ENCODE results near the gene ABCB1.
"Not testable (repeated sequence)": the region's sequence is repeated elsewhere in the genome, so short reads cannot be mapped to it uniquely, and the experiment has no call there.

The ABCB1 gene

DNA sequence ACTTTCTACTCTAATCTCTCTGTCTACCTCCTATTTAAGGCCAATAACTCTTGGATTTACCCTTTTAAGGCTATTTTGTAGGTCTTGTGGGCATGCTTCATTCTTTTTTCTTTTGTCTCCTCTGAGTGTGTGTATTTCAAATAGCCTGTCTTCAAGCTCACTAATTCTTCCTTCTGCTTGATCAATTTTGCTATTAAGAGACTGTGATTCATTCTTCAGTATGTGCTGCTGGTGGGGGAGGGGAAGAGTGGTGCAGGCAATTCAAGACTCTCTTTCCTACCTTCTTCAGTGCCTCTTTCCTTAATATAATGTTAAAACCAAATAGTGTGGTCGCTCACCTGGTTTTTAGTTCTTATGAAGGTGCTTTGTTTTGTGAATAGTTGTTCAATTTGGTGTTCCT, 20.0 kb downstream of the ABCB1 start:
- no peaks in the 10 kb centered on the region for H3K9me3 ChIP-seq (ENCODE audit: control insufficient read depth, low read length)
- no peak overlapping the region for H3K4me3 ChIP-seq (ENCODE audit: extremely low read depth, insufficient read depth, low read length, poor library complexity, severe bottlenecking)
- WGBS, 2 experiments (ENCODE audit: insufficient coverage in 2 of 2), result no CpG with 5 or more reads among the region's 1 CpG
- no peaks in the 10 kb centered on the region for H3K4me1 ChIP-seq (ENCODE audit: control insufficient read depth, insufficient read depth, low read length, poor library complexity, severe bottlenecking)
- H3K27ac ChIP-seq (ENCODE audit: low read depth, low read length, severe bottlenecking), result no peak overlapping the region
- no peaks in the 10 kb centered on the region for H3K36me3 ChIP-seq (ENCODE audit: control insufficient read depth, insufficient read depth, low read length)

DNA sequence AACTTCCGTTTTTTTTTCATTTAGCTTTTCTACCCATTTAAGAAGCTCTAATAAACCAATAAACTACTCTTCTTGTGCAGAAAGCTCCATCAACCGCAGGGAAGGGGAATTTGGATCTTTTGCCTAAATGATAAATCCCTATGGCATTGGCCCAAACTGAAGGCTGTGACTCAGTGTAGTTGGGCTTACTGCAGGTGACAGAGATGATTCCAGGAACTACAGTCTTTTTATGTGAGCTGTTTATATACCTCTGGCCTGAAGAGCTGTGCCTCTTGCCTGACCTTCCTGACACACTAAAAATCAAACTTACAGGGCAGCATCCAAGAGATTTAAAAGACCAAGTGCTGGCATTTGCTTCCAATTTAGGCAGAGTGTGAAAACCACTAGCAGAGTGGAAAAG, 25.2 kb downstream of the ABCB1 start:
- Histone ChIP-seq H3K36me3 (ENCODE audit: control insufficient read depth, insufficient read depth, low read length) (no peaks in the 10 kb centered on the region), H3K4me3 (ENCODE audit: extremely low read depth, insufficient read depth, low read length, poor library complexity, severe bottlenecking) (no peak overlapping the region), H3K27ac (ENCODE audit: low read depth, low read length, severe bottlenecking) (no peak overlapping the region), H3K4me1 (ENCODE audit: control insufficient read depth, insufficient read depth, low read length, poor library complexity, severe bottlenecking) (no peaks in the 10 kb centered on the region), H3K9me3 (ENCODE audit: control insufficient read depth, low read length) (no peaks in the 10 kb centered on the region)
- 90% methylated on average over 2 of the region's 2 CpGs; no CpG with 5 or more reads in 1 of the 2 experiments for whole genome bisulfite sequencing, 2 experiments (ENCODE audit: insufficient coverage in 2 of 2)

DNA sequence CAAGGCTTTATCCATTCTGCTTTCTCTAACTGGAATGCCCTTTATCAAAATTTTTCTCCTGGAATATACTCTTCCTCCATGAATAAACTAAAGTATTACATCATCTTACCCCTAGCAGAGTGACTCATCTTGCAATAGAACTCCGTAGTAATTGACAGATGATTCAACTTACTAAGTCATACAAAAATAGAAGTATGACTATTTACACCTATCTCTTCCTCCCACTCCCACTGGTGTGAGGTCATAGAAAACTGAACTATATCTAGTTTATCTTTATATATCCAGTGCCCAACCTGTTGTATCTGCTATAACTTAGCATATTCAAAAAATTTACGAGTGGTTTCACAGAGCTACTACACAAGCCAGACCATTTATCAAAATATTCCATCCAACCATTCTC, 26.1 kb downstream of the ABCB1 start:
- Histone ChIP-seq H3K27ac (ENCODE audit: low read depth, low read length, severe bottlenecking) (no peak overlapping the region), H3K9me3 (ENCODE audit: control insufficient read depth, low read length) (no peaks in the 10 kb centered on the region), H3K4me1 (ENCODE audit: control insufficient read depth, insufficient read depth, low read length, poor library complexity, severe bottlenecking) (no peaks in the 10 kb centered on the region), H3K4me3 (ENCODE audit: extremely low read depth, insufficient read depth, low read length, poor library complexity, severe bottlenecking) (no peak overlapping the region), H3K36me3 (ENCODE audit: control insufficient read depth, insufficient read depth, low read length) (no peaks in the 10 kb centered on the region)
- WGBS, 2 experiments (ENCODE audit: insufficient coverage in 2 of 2), result 100% methylated on average over 1 of the region's 2 CpGs; no CpG with 5 or more reads in 1 of the 2 experiments

DNA sequence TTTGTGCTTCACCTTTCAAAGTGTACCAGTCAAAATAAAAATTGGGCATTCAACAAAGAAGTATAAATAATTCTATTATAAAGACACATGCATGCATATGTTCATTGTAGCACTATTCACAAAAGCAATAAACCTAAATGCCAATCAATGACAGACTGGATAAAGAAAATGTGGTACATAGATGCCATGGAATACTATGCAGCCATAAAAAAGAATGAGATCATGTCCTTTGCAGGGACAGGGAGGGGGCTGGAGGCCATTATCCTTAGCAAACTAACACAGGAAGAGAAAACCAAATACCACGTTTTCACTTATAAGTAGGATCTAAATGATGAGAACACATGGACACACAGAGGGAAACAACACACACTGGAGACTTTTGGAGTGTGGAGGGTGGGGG, 28.2 kb downstream of the ABCB1 start:
- H3K9me3 ChIP-seq (ENCODE audit: control insufficient read depth, low read length); H3K36me3 ChIP-seq (ENCODE audit: control insufficient read depth, insufficient read depth, low read length); H3K27ac ChIP-seq (ENCODE audit: low read depth, low read length, severe bottlenecking); H3K4me3 ChIP-seq (ENCODE audit: extremely low read depth, insufficient read depth, low read length, poor library complexity, severe bottlenecking); H3K4me1 ChIP-seq (ENCODE audit: control insufficient read depth, insufficient read depth, low read length, poor library complexity, severe bottlenecking): not testable (repeated sequence)
- WGBS, 2 experiments (ENCODE audit: insufficient coverage in 2 of 2), result no CpG with 5 or more reads among the region's 1 CpG

DNA sequence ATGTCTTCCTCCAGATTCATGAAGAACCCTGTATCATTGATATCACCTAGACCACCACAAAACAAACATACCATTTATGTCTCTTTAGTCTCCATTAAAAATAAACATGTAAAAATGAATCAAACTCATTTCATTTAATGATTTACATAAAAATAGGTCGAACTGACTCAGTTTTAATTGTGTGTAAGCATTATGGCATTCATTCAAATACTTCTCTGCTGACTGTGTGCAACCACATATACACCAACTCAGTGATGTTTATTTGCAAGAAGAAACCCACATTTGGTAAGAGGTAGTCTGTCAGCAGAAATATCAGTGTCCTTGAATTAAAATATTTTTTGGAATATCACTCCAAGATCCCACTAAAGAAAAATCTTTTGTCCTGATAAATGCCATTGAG, 30.5 kb downstream of the ABCB1 start:
- Histone ChIP-seq H3K9me3 (ENCODE audit: control insufficient read depth, low read length) (no peaks in the 10 kb centered on the region), H3K27ac (ENCODE audit: low read depth, low read length, severe bottlenecking) (no peak overlapping the region), H3K4me1 (ENCODE audit: control insufficient read depth, insufficient read depth, low read length, poor library complexity, severe bottlenecking) (no peaks in the 10 kb centered on the region), H3K36me3 (ENCODE audit: control insufficient read depth, insufficient read depth, low read length) (no peaks in the 10 kb centered on the region), H3K4me3 (ENCODE audit: extremely low read depth, insufficient read depth, low read length, poor library complexity, severe bottlenecking) (no peak overlapping the region)
- WGBS, 2 experiments (ENCODE audit: insufficient coverage in 2 of 2), result no CpG with 5 or more reads among the region's 1 CpG

DNA sequence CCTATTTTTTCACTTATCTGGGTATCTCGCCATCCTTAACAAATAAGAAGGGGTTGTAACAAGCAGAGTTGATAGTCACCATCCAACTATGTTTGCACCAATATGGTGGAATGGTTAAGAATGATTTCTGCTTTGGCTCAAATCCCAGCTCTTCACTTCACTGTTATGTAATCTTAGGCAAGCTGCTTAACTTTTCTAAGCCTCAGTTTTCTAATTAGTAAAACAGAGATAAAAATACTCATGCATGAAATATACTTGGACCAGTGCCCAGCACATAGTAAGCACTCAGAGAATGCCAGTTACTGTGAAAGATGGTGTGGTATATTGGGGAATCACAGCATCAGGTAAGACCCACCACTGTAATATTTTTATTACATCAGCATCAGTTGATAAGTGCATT, 33.6 kb downstream of the ABCB1 start:
- Histone ChIP-seq H3K4me3 (ENCODE audit: extremely low read depth, insufficient read depth, low read length, poor library complexity, severe bottlenecking) (no peak overlapping the region), H3K27ac (ENCODE audit: low read depth, low read length, severe bottlenecking) (no peak overlapping the region), H3K36me3 (ENCODE audit: control insufficient read depth, insufficient read depth, low read length) (no peaks in the 10 kb centered on the region), H3K9me3 (ENCODE audit: control insufficient read depth, low read length) (no peaks in the 10 kb centered on the region), H3K4me1 (ENCODE audit: control insufficient read depth, insufficient read depth, low read length, poor library complexity, severe bottlenecking) (no peaks in the 10 kb centered on the region)
- no CpG with 5 or more reads among the region's 1 CpG for WGBS, 2 experiments (ENCODE audit: insufficient coverage in 2 of 2)

DNA sequence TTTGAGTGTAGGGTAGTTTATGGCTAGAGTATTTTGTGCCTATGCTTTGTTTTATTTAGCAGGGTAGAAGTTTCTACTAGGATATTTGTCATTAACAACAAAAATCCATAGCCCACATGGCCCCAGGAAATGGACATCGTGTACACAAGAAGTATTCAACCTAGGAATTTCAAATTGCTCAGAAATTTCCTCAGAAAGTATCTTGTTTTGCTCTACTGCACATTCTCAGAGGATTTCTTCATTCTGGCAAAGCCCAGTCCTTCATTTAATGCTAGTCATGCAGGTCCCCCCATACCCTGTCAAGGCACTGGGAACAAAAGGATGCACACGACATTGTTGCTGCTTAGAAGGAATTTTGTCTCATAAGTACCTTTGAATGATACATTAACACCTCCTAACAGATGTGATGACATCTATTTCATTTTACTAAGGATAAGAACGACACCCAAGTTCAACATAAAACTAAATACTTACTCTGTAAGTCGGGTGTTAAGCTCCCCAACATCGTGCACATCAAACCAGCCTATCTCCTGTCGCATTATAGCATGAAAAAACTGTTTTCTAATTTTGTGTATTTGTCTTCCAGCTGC, 34.3 kb downstream of the ABCB1 start:
- no peak overlapping the region for H3K27ac ChIP-seq (ENCODE audit: low read depth, low read length, severe bottlenecking)
- H3K36me3 ChIP-seq (ENCODE audit: control insufficient read depth, insufficient read depth, low read length), result no peaks in the 10 kb centered on the region
- H3K4me1 ChIP-seq (ENCODE audit: control insufficient read depth, insufficient read depth, low read length, poor library complexity, severe bottlenecking), result no peaks in the 10 kb centered on the region
- H3K9me3 ChIP-seq (ENCODE audit: control insufficient read depth, low read length), result no peaks in the 10 kb centered on the region
- H3K4me3 ChIP-seq (ENCODE audit: extremely low read depth, insufficient read depth, low read length, poor library complexity, severe bottlenecking), result no peak overlapping the region
- 73 to 100% methylated on average over 2 to 5 of the region's 6 CpGs for WGBS, 2 experiments (ENCODE audit: insufficient coverage in 2 of 2)

DNA sequence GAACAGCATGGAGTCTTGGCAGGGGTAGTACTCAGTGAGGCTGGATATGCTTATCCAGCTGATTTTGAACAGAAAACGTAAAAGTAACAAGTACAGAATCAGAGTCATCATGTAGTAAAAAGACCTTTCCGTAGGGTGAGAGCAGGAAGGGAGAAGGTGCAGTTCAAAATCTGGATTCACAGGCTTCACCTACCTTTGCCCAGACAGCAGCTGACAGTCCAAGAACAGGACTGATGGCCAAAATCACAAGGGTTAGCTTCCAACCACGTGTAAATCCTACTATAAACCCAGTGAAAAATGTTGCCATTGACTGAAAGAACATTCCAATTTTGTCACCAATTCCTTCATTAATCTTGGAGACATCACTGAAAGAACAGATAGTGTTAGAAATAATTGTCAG, 34.8 kb downstream of the ABCB1 start:
- 72% methylated on average over 3 of the region's 3 CpGs; no CpG with 5 or more reads in 1 of the 2 experiments for WGBS, 2 experiments (ENCODE audit: insufficient coverage in 2 of 2)
- Histone ChIP-seq H3K27ac (ENCODE audit: low read depth, low read length, severe bottlenecking) (no peak overlapping the region), H3K36me3 (ENCODE audit: control insufficient read depth, insufficient read depth, low read length) (no peaks in the 10 kb centered on the region), H3K4me1 (ENCODE audit: control insufficient read depth, insufficient read depth, low read length, poor library complexity, severe bottlenecking) (no peaks in the 10 kb centered on the region), H3K4me3 (ENCODE audit: extremely low read depth, insufficient read depth, low read length, poor library complexity, severe bottlenecking) (no peak overlapping the region), H3K9me3 (ENCODE audit: control insufficient read depth, low read length) (no peaks in the 10 kb centered on the region)

DNA sequence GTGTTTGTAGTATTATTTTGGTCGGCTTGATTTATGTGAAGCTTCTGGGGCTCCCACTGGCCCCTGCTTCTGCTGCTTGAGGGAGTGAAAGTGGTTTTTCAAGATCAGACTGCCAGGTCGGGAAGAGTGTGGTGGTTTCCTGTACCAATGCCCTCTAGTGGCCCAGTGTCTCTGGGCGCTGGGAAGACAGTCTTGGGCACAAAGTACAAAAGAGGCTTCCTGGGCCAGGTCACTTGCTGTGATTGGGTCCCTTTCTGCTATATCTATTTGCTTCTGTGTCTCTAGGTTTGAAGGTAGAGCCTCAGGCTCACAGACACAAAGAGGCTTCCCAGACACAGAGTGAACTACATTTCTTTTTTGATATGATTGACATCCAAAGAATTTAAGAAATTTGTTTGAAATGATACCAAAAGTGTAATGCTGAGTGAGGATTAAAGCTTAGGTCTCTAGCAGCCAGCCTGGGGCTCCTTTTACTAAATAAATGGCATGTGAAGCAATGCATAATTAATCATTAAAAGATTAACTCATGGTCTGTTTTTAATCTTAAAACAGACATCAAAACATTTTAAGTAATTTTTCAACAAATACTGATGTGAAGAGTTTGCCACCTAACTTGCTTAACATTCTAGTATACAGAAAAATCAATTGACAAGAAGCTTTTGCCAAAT, 36.3 kb downstream of the ABCB1 start:
- H3K36me3 ChIP-seq (ENCODE audit: control insufficient read depth, insufficient read depth, low read length), result no peaks in the 10 kb centered on the region
- H3K9me3 ChIP-seq (ENCODE audit: control insufficient read depth, low read length), result no peaks in the 10 kb centered on the region
- H3K4me3 ChIP-seq (ENCODE audit: extremely low read depth, insufficient read depth, low read length, poor library complexity, severe bottlenecking), result no peak overlapping the region
- 37% methylated on average over 3 of the region's 3 CpGs; no CpG with 5 or more reads in 1 of the 2 experiments for WGBS, 2 experiments (ENCODE audit: insufficient coverage in 2 of 2)
- H3K4me1 ChIP-seq (ENCODE audit: control insufficient read depth, insufficient read depth, low read length, poor library complexity, severe bottlenecking), result no peaks in the 10 kb centered on the region
- H3K27ac ChIP-seq (ENCODE audit: low read depth, low read length, severe bottlenecking), result no peak overlapping the region

DNA sequence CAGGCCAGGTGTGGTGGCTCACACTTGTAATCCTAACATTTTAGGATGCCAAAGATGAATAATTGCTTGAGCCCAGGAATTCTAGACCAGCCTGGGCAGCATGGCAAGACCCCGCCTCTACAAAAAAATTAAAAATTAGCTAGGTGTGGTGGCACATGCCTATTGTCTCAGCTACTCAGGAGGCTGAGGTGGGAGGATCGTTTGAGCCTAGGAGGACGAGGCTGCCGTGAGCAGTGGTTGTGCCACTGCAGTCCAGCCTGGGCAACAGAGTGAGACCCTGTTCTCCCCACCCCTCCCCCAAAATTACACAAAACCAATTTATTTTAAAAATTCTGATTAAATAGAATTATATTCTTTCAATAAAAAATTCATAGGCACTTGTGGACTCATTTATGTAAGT, 39.0 kb downstream of the ABCB1 start:
- WGBS, 2 experiments (ENCODE audit: insufficient coverage in 2 of 2), result 100% methylated on average over 1 of the region's 4 CpGs; no CpG with 5 or more reads in 1 of the 2 experiments
- no peak overlapping the region for H3K4me3 ChIP-seq (ENCODE audit: extremely low read depth, insufficient read depth, low read length, poor library complexity, severe bottlenecking)
- H3K27ac ChIP-seq (ENCODE audit: low read depth, low read length, severe bottlenecking), result no peak overlapping the region
- H3K4me1 ChIP-seq (ENCODE audit: control insufficient read depth, insufficient read depth, low read length, poor library complexity, severe bottlenecking), result no peaks in the 10 kb centered on the region
- no peaks in the 10 kb centered on the region for H3K9me3 ChIP-seq (ENCODE audit: control insufficient read depth, low read length)
- no peaks in the 10 kb centered on the region for H3K36me3 ChIP-seq (ENCODE audit: control insufficient read depth, insufficient read depth, low read length)

DNA sequence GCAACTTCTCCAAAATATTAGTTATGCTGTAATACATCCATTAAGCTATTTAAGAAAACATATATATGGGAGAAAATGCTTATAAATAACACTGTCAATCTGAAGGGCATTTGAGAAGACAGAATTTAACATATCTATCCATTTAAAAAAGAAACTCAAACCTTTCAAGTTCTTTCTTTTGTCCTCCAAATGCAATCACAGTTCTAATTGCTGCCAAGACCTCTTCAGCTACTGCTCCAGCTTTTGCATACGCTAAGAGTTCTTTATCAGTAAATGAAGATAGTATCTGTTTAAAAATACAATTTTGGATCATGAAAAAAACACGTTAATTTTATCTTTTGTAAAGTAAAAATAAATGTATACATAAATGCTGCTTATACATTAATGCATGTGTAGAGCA, 39.6 kb downstream of the ABCB1 start:
- WGBS, 2 experiments (ENCODE audit: insufficient coverage in 2 of 2), result no CpG with 5 or more reads among the region's 2 CpGs
- H3K4me3 ChIP-seq (ENCODE audit: extremely low read depth, insufficient read depth, low read length, poor library complexity, severe bottlenecking), result no peak overlapping the region
- no peaks in the 10 kb centered on the region for H3K36me3 ChIP-seq (ENCODE audit: control insufficient read depth, insufficient read depth, low read length)
- no peaks in the 10 kb centered on the region for H3K9me3 ChIP-seq (ENCODE audit: control insufficient read depth, low read length)
- no peaks in the 10 kb centered on the region for H3K4me1 ChIP-seq (ENCODE audit: control insufficient read depth, insufficient read depth, low read length, poor library complexity, severe bottlenecking)
- no peak overlapping the region for H3K27ac ChIP-seq (ENCODE audit: low read depth, low read length, severe bottlenecking)

Measured in mesodermal cell (in vitro differentiated cells).